Measurements from ENCODE around the gene UNC13B. TPM values are rescaled to one million over a fixed set of nuclear protein-coding genes. Genes with fewer than 3 reads are reported as not detected.

The UNC13B gene
- total and polyA plus RNA-seq, 2 of the 8 experiments (the other 6 are each of a cell fraction or from before 2014, with no cell fraction given) = 23.1 to 51.7 TPM

DNA sequence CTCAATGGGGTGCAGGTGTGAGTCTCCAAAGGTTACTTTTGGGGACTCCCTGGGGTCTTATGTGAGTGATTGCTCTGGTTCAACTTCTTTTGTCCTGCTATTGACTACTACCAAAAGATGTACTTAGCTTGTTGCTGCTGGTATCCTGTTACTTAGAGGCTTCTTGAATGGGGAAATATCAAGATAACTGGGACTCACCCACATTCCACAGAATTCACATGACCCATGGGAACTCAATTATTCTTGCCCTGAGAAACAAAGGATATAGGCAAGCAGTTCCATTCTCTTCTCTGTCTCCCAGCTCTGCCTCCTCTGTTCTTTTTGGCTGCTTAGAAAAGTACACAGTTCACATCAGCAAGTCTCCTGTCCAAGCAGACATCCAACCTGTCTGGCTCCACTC, 105.9 kb downstream of the UNC13B start (continued):
- TF ChIP-seq CHD7 (IDR thresholded peaks at IDR 0.05; ENCODE audit: insufficient replicate concordance, low read length) (no peak), HDAC6 (IDR thresholded peaks at IDR 0.05; ENCODE audit: low read depth, low read length) (no peak), MAFK (IDR thresholded peaks at IDR 0.05; ENCODE audit: low read depth, low read length) (no peak), RBBP5 (IDR thresholded peaks at IDR 0.05; ENCODE audit: borderline replicate concordance, low read depth, low read length) (no peak), BCL11A (IDR thresholded peaks at IDR 0.05; ENCODE audit: low read depth in 2 of 2, low read length in 2 of 2) (no peak), ASH2L (IDR thresholded peaks at IDR 0.05; ENCODE audit: low read length) (no peak), KDM5A (IDR thresholded peaks at IDR 0.05; ENCODE audit: low read length) (no peak), RNF2 (IDR thresholded peaks at IDR 0.05; ENCODE audit: borderline replicate concordance, low read depth, low read length, missing control alignments, poor library complexity, severe bottlenecking) (no peak), ZNF274 (IDR thresholded peaks at IDR 0.05; ENCODE audit: borderline replicate concordance, extremely low read depth, low read length) (no peak), CHD1 (IDR thresholded peaks at IDR 0.05; ENCODE audit: low read depth, low read length) (no peak)
- TF ChIP-seq, protein P1, sequence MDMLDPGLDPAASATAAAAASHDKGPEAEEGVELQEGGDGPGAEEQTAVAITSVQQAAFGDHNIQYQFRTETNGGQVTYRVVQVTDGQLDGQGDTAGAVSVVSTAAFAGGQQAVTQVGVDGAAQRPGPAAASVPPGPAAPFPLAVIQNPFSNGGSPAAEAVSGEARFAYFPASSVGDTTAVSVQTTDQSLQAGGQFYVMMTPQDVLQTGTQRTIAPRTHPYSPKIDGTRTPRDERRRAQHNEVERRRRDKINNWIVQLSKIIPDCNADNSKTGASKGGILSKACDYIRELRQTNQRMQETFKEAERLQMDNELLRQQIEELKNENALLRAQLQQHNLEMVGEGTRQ (IDR thresholded peaks at IDR 0.05; ENCODE audit: low read length) = no peak
